NB4 (cell line): ENCODE results near the gene IL20RA.

Experiments
- CTCF ChIP-seq: IDR thresholded peaks from one replicate; pipeline ENCODE4 v1.5.1; 2012; ENCODE audit warnings: low read depth, low read length
- MAX ChIP-seq: IDR thresholded peaks from 2 replicates; pipeline ENCODE4 v1.6.1; 2011; ENCODE audit warnings: low read depth, low read length
- POLR2A ChIP-seq: IDR thresholded peaks from 2 replicates; pipeline ENCODE4 v1.6.1; 2011; ENCODE audit warnings: mild to moderate bottlenecking; ENCODE audit not compliant: insufficient read length; ENCODE audit errors: extremely low read depth

- TF ChIP-seq CTCF (no peak), POLR2A (no peak), MAX (no peak)
Measured at GRCh38 chr6:136995521-136995920, 49.2 kb downstream of the IL20RA start.
